Epithelial cell of proximal tubule (primary cell): Measurements from ENCODE around the gene TEKT2. TPM values are rescaled to one million over a fixed set of nuclear protein-coding genes. Genes with fewer than 3 reads are reported as not detected.

ENCODE experiments used
- DNase-seq: peaks from one replicate; pipeline ENCODE4 v3.0.0-alpha.2; 2011; ENCODE audit warnings: low read depth
- H3K4me3 ChIP-seq: 2 replicates; pipeline ENCODE4 v1.5.1; 2011; ENCODE audit warnings: low read depth, mild to moderate bottlenecking, low read length
- CTCF ChIP-seq: conservative IDR thresholded peaks from 2 replicates; pipeline ENCODE4 v1.5.1; 2012; ENCODE audit warnings: low read depth, mild to moderate bottlenecking, low read length
- total RNA-seq: library from RNA; depleted of rRNA; stranded (reverse); fragments of >200 nt; gene quantifications from 2 replicates; pipeline ENCODE4 v1.2.3, GENCODE V29; 2015

The TEKT2 gene
- total RNA-seq, 1 donor from 2014 or later = 1.6 TPM

GRCh38 chr1:36101546-36101945 is 17.7 kb downstream of the TEKT2 start:
- TF ChIP-seq CTCF = no peak
- no peak overlapping the region for H3K4me3 ChIP-seq
- DNase-seq = no peak

GRCh38 chr1:36106269-36106668 is 22.4 kb downstream of the TEKT2 start:
- no peak overlapping the region for H3K4me3 ChIP-seq
- TF ChIP-seq CTCF = no peak
- no peak for DNase-seq

GRCh38 chr1:36107394-36107793 is 23.5 kb downstream of the TEKT2 start:
- no peak for DNase-seq
- no peak for TF ChIP-seq CTCF
- no peak overlapping the region for H3K4me3 ChIP-seq

- H3K4me3 ChIP-seq = no peak overlapping the region
- no peak for DNase-seq
- TF ChIP-seq CTCF = no peak
Observed at GRCh38 chr1:36108314-36108713, 24.4 kb downstream of the TEKT2 start.

- TF ChIP-seq CTCF = no peak
- H3K4me3 ChIP-seq = no peak overlapping the region
- DNase-seq = no peak
Observed at GRCh38 chr1:36109041-36109679, 25.3 kb downstream of the TEKT2 start.

- H3K4me3 ChIP-seq = no peak overlapping the region
- DNase-seq = no peak
- no peak for TF ChIP-seq CTCF
Observed at GRCh38 chr1:36111151-36111550, 27.3 kb downstream of the TEKT2 start.

GRCh38 chr1:36112823-36113222 is 28.9 kb downstream of the TEKT2 start:
- TF ChIP-seq CTCF = no peak
- H3K4me3 ChIP-seq = no peak overlapping the region
- no peak for DNase-seq
